Central memory CD4-positive, alpha-beta T cell (primary cell): ENCODE measurements around the gene FLT1.

Source experiments
- DNase-seq: peaks from one replicate; pipeline ENCODE4 v3.0.0; 2022
- total RNA-seq, 3 experiments: gene quantifications; one replicate each; lab custom pipeline; 2026; lab: John Stamatoyannopoulos, UW

FLT1 gene, protein sequence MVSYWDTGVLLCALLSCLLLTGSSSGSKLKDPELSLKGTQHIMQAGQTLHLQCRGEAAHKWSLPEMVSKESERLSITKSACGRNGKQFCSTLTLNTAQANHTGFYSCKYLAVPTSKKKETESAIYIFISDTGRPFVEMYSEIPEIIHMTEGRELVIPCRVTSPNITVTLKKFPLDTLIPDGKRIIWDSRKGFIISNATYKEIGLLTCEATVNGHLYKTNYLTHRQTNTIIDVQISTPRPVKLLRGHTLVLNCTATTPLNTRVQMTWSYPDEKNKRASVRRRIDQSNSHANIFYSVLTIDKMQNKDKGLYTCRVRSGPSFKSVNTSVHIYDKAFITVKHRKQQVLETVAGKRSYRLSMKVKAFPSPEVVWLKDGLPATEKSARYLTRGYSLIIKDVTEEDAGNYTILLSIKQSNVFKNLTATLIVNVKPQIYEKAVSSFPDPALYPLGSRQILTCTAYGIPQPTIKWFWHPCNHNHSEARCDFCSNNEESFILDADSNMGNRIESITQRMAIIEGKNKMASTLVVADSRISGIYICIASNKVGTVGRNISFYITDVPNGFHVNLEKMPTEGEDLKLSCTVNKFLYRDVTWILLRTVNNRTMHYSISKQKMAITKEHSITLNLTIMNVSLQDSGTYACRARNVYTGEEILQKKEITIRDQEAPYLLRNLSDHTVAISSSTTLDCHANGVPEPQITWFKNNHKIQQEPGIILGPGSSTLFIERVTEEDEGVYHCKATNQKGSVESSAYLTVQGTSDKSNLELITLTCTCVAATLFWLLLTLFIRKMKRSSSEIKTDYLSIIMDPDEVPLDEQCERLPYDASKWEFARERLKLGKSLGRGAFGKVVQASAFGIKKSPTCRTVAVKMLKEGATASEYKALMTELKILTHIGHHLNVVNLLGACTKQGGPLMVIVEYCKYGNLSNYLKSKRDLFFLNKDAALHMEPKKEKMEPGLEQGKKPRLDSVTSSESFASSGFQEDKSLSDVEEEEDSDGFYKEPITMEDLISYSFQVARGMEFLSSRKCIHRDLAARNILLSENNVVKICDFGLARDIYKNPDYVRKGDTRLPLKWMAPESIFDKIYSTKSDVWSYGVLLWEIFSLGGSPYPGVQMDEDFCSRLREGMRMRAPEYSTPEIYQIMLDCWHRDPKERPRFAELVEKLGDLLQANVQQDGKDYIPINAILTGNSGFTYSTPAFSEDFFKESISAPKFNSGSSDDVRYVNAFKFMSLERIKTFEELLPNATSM (N-terminal part only)
- 0 to 4.5 (median 0.39) reads per million in 3 experiments for total RNA-seq

DNA sequence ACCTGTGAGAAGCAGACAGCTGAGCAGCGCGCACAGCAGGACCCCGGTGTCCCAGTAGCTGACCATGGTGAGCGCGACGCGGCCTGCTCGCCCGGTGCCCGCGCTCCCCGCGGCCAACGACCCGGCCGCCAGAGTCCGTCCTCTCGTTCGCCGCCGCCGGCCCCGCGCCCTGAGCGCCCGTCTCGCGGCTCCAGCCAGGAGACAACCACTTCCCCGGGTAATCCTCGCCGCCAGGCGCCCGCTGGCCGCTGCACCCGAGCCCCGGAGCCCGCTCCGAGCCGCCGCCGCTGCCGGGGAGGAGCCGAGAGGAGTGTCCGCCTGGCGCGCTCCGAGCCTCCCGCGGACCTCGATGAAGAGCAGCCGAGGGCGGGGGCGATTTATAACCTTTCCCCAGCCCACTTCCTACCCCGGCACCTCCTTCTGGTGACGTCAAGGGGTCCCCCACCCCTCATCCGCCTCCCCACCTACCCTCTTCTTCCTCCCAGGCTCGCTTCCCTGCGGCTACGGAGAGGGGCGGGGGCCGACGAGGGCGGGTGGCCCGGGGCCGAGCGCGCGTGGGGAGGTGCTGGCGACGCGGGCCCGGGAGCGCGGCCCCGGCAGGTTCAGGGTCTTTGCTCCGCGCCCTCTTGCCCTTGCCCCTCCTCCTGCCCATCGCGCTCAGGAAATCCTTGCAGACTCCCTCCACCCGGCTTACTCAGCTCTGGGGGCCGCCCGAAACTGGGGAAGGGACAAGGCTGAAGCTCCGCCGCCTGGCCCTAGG is at the start of gene FLT1:
Gene FLT1 (minus strand): TSS at position 351 of the 760 bp plus-strand sequence. CDS start 285 bp downstream, at position 66.
- DNase-seq: no peak

DNA sequence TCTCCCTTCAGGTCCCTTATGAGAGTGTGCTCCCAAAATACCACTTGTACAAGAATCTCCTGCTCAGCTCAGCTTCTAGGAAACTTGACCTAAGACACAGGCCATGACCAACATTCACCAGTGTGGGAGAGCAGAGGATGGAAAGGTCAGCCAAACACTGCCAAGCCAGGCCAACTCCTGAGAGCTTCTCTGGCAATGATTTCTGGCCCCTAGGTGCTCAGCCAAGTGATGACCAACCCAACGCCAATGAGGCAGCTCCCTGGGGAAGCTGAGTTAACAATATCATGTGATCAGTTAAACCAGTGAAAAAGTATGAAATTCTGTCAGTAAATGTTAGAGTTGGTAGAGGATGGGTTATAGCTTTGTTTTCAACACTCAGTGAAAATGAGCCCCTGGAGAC is 49.1 kb upstream of the FLT1 start:
- DNase-seq: no peak

DNA sequence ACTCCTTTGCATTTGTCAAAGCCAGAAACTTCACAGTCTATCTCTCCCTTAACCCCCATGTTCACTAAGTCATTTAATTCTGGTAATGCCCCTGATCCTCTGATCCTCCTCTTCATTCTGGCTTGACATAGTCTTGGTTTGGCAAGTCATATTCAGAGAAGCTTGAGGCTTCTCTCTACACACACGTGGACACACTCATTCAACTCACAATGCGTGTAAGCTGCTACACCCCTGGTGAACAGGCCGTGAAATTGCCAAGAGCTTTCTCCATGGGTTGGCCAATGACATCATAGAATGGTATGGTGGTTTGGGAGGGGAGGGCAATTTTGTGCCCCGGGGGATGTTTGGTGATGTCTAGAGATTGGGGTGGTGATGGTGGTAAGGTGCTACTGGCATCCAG is 47.9 kb upstream of the FLT1 start:
- DNase-seq: no peak

DNA sequence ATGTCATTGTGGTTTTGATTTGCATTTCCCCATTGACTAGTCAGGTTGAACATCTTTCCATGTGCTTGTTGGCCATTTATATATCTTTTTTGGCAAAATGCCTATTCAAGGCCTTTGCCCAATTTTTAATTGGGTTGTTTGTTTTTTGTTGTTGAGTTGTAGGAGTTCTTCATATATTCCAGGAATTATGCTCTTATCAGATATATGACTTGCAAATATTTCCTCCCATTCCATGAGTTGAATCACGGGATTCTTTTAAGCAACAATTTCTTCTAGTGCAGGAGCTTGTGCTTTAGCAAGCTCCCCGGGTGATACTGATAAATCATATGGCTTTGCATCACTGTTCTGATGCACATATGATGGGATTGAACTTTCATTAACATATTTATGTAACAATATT is 47.0 kb upstream of the FLT1 start:
- DNase-seq: no peak

DNA sequence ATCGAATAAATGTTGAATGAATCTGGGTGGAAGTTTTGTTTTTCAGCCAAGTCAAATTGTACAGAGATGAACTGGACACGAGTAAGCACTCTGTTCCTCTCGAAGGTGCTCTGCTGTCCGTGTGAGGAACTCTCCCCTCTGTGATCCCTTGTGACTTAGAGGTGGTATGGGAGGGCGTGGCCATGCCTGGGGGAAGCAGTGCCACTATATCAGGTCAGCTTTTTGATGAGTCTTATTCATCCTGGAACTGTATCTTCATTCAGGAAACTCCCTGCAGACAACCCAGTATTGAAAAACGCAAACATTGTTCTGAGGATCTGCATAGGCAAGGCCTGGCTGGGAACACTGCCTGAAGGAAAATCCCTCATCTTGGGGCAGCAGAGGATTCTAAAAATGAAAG is 45.7 kb upstream of the FLT1 start:
- no peak for DNase-seq

DNA sequence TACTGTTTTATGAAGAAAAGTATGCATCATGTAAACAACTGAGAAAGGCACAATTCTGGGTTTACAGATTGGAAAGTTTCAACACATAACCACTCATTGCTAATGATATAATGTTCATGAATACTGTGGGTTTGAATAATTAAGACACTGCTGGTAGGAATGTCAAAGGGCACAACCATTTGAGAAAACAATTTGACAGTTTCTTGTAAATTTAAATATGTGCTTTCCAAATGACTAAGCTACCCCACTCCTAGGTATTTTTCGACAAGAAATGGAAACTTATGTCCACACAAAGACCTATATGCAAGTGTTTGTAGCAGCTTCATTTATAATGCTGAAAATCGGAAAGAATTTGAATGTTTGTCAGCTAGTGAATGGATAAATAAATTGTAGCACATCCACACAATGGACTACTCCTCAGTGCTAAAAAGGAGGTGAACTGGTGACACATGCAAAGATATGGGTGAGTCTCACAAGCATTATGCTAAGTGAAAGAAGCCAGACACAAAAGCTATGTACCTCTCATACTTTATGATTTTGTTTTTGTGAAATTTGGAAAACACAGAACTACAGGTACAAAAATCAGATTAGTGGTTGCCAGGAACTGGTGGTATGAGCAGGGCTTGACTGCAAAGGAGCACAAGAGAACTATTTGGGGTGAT is 44.8 kb upstream of the FLT1 start:
- no peak for DNase-seq

DNA sequence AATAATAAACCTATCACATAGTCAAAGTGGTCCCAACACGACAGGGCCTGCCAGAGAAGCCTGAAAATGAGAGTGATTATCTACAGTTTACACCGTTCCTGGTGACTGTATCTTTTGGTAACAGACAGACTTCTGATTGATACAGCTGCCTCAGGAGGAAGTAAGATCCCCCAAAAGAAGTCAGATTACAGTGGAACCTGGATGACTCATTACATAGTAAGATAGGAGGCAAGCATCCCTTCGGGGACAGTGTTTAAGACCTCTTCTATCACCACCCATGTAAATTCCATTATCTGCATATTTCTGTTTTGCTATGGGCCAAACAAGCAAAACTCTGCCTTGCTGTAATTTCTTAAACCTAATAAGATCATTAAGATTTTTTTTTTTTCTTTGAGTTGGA is 44.0 kb upstream of the FLT1 start:
- no peak for DNase-seq

DNA sequence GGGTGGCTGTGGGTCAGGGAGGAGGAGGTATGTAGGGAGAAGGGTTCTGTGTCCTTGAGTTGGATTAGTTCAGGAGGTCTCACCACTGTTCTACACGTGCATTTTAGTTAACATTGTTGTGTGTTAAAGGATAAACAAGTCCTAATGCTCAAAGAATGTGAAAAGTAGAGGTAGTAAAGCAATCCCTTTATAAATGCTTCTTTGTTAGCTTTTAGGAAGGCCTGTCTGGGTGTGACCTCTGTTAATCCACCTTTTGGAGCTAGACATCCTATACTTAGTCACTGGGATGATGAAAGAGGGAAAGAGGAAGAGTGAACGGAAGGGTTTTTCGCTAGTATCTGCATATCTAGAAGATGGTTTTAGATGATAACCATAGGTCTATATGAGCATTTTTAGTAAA is 42.2 kb upstream of the FLT1 start:
- no peak for DNase-seq

DNA sequence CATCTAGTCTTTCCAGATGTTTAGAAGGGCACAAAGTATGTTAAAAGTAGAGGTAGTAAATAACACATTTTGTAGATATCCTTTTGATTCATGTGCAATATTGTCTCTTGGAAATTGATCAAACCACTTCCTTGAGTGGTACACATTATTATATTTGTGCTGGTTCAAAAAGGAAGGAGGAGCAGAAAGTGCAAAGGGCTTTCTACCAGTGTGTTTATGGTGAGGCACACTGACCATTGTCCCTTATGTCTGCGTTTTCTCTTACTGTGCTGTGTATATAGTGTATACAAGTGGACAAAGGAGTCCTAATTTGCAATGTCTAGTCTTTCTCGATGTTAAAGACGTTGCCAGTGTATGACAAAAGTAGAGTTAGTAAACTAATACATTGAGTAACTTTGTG is 41.4 kb upstream of the FLT1 start:
- no peak for DNase-seq

DNA sequence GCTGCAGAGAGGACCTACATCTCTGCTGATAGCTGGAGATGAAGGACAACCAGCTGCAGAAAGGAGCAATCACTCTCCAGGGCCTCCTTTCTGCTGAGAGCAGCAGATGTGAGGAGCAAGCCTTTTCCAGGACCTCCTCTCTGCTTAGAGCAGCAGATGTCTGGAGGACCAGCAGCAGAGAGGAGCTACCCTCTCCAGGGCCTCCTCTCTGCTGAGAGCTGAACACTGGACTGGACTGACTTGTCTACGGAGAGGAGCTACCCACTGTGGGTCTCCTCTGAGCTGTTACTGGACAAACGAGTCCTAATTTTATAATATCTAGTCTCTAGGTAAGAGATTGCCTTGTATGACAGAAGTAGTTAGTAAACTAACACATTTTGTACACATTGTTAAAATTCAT is 40.8 kb upstream of the FLT1 start:
- DNase-seq: no peak

DNA sequence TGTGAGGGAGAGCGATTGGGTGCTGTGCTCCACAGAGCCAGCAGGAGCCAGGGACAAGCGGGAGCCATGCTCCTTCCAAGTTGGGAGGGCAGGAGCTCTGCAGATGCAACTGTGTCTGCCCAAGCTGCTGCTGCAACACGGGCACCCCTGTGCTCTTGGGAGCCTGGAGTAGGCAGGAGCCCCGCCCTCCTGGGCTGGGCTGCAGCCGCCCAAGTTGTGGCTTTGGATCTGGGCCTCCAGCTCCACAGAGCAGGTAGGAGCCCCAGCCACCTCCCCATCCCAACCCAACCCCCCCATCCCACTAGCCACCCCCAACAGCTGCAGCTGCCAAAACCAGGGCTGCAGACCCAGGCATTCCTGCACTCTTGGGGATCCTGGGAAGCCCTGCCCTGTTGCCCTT is 39.9 kb upstream of the FLT1 start:
- DNase-seq: no peak

DNA sequence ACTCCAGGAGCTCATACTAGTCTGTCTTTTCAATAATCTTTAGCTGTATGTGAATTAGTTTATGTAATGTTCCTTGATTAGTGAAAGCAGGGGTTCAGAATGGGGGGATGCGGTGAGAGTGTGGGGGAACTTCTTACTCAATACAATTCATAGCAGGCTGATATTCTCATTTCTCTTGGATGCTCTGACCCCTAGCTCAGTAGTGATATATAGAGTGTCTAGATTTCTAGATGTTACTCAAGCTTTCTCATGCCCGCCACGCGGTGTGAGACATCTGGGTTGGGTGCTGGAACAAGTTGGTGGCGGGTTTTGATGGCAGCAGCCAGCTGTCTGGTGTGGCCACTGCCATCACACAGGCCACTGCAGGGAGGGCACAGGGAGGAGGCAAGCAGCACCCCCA is 39.3 kb upstream of the FLT1 start:
- no peak for DNase-seq

DNA sequence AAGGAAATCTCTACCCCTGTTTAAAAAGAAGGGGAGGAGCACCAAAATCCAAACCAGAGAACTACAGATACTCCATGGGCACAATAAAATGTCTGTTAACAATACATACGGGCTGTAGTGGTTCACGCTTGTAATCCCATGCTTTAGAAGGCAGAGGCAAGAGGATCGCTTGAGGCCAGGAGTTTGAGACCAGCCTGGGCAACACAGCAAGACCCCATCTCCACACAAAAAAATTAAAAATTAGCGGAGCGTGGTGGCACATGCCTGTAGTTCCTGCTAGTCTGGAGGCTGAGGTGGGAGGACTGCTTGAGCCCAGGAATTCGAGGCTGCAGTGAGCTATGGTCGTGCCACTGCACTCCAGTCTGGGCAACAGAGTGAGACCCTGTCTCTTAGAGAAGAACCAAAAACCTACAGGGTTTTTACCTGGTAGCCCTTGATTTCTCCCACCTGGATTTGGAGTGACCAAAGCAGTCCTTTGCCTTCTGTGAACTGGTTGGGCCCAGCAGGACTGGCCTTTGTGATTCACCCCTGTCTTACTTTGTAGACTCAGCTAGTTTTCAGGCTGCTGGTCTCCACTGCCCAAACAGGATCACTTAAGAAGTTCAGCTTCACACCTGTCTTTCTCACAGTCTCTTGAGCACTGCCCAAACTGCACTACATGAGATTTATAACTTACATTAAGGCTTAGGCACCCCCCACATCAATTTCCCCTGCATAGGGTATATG is 38.7 kb upstream of the FLT1 start:
- no peak for DNase-seq

DNA sequence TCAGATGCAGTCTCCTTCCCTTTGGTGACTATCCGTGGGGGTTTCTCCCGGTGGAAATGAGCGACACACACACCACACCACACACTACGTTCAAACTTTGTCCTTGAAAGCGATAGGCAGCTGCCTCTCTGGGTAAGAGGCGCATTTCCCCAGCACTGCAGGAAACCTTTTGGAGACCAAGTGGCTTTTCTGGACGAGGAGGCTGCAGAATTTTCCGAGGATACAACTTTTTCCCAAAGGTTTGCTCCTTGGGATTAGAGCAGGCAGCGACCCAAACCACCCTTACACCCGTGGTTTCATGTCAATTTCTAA is 38.2 kb upstream of the FLT1 start:
- no peak for DNase-seq

DNA sequence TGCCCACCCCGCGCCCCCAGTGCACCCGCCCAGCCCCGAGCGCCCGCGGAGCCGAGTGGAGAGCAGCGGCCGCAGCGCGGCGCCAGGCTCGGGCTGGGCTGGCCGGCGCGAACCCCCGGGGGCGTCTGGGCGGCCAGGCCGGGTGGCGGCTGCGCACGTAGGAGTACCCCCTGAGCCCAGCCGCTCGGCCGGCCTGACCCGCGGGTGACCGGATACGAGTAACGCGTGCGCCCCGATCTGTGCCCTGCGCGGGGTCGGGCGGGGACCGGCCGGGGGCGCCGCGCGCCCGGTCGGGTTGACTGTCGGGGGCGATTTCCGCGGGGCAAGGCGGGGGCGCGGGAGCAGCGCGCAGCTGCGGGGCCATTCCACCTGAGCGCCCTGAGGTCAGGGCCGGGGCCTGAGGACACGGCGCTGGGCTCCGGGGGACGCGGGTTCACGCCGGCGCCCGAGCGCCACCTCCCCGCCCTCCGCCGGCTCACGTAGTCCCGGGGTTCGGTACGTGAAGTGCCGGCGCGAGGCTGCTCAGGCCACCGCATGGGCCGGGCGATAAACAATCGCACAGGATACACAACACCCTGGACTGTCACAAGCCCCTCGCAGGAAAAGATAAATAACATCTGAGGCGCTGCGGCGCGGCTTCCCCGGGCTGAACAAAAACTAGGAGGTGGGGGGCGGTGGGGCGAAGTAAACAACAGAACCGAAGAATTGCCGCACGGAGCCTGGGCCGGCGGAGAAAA is 37.6 kb upstream of the FLT1 start:
- no peak for DNase-seq

DNA sequence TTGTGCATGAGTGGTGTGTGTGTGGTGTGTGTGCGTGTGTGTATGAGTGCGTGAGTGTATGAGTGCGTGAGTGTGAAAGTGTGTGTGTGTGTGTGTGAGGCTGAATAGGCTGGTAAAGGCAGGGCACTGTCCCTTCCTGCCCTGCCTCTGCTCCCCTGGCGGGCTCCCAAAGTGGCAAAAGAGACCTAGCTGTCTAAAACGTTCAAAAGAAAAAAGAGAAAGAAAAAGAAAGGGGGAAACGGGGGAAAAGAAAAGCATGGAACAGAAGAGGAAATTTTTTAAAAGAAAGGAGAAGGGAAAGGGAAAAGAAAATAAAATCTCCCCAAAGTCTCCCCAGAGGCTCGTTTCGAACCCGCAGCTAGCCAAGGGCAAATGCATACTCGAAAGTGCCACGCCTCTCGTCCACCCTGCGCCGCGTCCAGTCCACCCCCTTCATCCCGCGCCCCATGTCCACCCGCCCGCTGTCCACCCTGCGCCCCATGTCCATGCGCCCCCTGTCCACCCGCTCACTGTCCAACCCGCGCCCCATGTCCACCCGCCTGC is 37.0 kb upstream of the FLT1 start:
- DNase-seq: no peak

DNA sequence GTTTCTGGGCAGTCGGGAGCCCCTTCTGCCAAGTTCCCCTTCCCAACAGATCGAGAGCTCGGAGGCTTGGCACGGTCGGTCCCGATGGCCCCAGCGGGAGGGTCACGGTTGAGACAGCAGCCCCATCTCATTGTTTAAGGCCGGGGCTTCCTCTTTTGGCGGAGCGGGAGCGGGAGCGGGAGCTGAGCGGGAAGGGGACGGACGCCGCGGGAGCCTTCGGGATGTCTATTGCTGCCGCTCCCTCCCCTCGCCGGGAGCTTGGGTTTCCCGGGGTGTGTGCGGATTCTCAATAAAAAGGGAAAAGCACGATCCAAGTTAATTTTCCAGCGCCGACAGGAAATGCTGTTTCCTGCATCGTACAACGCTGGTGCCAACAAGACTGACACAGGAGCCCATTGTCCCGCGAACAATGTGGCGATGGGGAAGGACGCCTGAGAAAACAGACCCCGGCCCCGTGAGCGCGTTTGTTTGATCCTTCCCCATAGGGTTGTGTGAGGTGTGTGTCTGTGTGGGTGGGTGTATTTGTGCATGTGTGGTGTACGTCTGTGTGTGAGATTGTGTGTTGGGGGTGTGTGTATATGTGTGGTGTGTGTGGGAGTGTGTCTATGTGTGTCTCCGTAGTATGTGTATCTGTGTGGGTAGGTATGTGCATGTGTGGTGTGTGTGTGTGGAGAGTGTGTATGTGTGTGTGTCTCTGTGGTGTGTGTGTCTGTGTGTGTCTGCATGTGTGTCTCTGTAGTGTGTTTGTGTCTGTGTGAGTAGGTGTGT is 36.3 kb upstream of the FLT1 start:
- no peak for DNase-seq

DNA sequence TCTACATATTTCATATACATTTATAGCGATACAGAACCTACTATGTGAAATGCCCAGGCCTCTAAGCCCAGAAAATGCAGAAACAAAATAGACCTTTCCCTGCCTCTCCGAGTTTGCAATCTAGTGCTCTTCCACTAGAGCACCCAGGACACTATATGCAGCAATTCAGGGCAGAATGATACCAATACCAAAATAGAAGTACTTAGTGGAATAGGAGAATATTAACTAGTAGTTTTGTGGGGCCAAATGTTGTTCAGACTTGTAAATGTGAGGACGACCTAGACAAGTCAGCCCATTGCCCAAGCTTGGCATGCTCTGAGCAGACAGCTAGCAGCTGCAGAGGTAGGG is 35.8 kb upstream of the FLT1 start:
- DNase-seq: no peak

DNA sequence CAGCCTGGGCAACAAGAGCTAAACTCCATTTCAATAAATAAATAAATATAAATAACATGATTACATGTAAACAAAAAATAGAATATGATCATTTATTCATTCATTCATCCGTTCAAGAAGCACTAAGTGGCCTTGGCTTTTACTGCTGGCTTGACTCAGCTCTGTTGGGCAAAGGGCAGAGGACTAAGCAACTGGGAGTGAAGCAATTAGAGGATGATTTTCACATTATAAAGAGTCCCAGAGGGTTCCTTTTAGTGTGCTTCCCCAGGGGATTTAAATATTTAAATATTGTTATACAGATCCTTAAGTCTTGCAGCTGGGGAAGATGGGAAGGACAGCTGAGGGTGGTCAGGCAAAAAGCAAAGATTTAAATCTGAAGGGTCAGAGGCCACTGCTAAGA is 34.9 kb upstream of the FLT1 start:
- no peak for DNase-seq

DNA sequence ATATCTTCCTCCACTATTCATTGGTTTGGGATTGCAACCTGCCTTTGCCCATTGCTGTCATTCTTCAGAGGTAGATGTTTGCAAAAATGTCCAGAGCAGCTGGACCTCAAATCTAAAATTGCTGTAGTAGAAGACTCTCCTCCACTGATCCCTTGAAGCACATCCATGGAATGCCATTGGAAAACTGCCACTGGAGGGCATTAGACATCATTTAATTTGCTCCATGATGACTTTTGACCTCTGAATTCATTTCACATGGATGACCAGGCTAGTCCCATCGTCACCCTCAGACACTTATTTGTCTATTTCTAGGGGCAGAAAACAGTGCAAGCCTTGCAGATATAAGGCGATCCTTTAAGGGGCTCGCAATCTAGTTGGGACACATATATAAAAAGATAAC is 33.9 kb upstream of the FLT1 start:
- DNase-seq: no peak
